Astrocyte (in vitro differentiated cells and primary cell): ENCODE measurements around the gene TMEM221.

ENCODE experiments used
- EZH2 ChIP-seq: IDR thresholded peaks from 2 replicates; pipeline ENCODE4 v1.6.1; 2012; ENCODE audit warnings: mild to moderate bottlenecking, low read length, inconsistent platforms; ENCODE audit not compliant: insufficient read depth
- TF ChIP-seq, protein P1 (sequence below): IDR thresholded peaks from 2 replicates; pipeline ENCODE4 v1.5.1; 2011; ENCODE audit warnings: low read depth, mild to moderate bottlenecking, inconsistent platforms, low read length, moderate library complexity; ENCODE audit not compliant: insufficient read depth

DNA sequence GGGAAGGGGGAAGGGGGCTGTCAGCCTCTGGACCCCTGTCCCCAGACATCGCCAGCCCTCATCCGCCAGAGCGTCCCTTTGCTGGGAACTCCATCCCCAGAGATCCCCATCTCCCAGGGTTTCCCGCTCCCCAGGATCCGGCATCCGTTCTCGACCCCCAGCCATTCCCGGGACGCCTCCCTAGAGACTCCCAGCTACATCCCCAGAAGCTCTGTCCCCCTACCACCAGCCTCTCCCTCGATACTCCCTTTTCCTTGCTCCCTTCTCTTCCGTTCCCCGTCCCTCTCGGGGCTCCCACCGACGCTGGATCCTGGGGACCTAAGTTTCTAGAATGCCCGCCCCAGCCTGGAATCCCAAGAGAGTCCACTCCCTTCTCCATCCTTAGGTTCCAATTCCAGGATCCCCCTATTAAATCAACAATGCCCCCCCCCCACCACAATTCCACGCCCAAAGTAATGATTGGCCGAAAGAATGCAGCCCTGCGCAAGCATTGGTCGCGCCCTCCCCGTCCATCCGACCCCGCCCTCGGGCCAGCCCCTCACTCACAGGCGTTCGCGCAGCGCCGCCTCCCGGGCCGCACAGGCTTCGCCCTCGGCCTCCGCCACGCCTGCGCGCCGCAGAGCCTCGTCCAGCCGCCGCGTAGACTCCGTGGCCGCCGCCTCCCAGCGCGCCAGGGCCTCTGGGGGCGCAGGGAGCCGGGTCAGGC is 57.6 kb downstream of the TMEM221 start:
- TF ChIP-seq, protein P1, sequence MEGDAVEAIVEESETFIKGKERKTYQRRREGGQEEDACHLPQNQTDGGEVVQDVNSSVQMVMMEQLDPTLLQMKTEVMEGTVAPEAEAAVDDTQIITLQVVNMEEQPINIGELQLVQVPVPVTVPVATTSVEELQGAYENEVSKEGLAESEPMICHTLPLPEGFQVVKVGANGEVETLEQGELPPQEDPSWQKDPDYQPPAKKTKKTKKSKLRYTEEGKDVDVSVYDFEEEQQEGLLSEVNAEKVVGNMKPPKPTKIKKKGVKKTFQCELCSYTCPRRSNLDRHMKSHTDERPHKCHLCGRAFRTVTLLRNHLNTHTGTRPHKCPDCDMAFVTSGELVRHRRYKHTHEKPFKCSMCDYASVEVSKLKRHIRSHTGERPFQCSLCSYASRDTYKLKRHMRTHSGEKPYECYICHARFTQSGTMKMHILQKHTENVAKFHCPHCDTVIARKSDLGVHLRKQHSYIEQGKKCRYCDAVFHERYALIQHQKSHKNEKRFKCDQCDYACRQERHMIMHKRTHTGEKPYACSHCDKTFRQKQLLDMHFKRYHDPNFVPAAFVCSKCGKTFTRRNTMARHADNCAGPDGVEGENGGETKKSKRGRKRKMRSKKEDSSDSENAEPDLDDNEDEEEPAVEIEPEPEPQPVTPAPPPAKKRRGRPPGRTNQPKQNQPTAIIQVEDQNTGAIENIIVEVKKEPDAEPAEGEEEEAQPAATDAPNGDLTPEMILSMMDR = peak; percentile 22
- peak; percentile 51 for TF ChIP-seq EZH2
